Epithelial cell of alveolus of lung (primary cell): ENCODE results near the gene ZNF493. TPM values are rescaled to one million over a fixed set of nuclear protein-coding genes. Genes with fewer than 3 reads are reported as not detected.

Source experiments
- total RNA-seq: library from RNA; depleted of rRNA; stranded (reverse); fragments of >200 nt; gene quantifications from 2 replicates; pipeline ENCODE4 v1.2.1, GENCODE V29; 2015

The ZNF493 gene
- total RNA-seq, result 1.7 and 16.9 TPM in 2 replicates

DNA sequence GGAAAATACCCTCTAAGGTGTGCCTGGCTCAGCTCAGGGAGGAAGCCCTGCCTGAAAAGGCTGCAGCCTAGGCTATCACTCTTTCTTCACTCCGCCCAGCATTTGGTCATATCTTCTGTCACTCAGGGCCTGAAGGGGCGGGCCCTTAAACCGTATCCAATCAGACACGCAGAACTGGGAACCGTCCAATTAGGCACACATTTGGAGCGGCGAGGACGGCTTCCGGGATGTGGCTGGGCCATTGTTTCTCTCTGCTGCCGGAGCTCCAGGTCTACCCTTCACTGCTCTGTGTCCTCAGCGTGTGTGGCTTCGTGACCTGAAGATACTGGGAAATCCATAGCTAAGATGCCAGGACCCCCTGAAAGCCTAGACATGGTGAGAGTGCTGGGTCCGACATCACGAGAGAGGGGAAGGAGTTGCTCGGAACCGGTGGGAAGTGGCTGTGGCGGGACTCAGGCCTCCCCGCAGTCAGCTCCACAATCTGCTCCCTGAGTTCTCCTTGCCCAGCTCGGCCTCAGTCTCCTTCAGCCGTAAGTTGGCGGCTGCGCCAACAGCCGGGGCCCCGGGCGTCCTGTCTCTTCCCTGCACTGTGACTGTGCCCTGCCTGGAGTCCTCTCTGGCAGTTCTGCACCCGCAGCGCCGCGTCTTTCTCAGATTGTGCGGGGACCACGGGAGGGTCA lies at the start of gene ZNF493:
ZNF493 (plus strand) TSS at position 241 of the 680 bp plus-strand sequence; CDS start at position 346, 105 bp downstream.

DNA sequence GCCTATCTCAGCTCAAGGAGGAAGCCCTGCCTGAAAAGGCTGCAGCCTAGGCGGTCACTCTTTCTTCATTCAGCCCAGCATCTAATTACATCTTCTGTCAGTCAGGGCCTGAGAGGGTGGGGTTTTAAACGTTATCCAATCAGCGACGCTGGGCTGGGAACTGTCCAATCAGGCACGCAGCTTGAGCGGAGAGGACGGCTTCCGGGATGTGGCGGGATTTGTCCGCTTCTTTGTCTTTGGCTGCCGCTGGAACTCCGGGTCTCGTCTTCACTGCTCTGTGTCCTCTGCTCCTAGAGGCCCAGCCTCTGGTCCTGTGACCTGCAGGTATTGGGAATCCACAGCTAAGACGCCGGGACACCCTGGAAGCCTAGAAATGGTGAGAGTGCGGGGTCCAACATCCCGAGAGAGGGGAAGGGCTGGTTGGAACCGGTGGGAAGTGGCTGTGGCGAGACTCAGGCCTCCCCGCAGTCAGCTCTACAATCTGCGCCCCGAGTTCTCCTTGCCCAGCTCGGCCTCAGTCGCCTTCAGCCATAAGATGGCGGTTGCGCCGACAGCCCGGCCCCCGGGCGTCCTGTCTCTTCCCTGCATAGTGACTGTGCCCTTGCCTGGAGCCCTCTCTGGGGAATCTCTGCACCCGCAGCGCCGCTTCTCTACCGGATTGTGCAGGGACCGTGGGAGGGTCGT lies 38.0 kb upstream of the ZNF493 start, which contains the start of gene ZNF738:
ZNF738 (plus strand) TSS at position 233 of the 684 bp plus-strand sequence; CDS start at position 374, 141 bp downstream.

Other genes starting within 250 kb of the ZNF493 start
- gene ZNF708, start 67.7 kb upstream of the ZNF493 start, total RNA-seq, result 0.91 and 9.9 TPM in 2 replicates
- gene ZNF738, start 38.1 kb upstream of the ZNF493 start, total RNA-seq, result 3.1 and 7.1 TPM in 2 replicates
- gene ZNF429, start 108.5 kb downstream of the ZNF493 start, total RNA-seq, result 2.2 and 9.4 TPM in 2 replicates